Heart left ventricle (tissue), 16 donors: ENCODE data around the gene THSD4. TPM values are rescaled to one million over a fixed set of nuclear protein-coding genes. Genes with fewer than 3 reads are reported as not detected.

Experiments used
- ATAC-seq, 4 donors: fragments of 200-7000 bp; cut with Tn5 transposase; one replicate each; pipeline ENCODE4 v1.9.1; 2020 to 2022; ENCODE audit warnings: moderate library complexity in 4 of 4, mild to moderate bottlenecking in 3 of 4, moderate number of reproducible peaks in 1 of 4
- DNase-seq, 5 donors: peaks; one replicate each; pipeline ENCODE4 v3.0.0-alpha.2; 2020
- H3K27ac ChIP-seq, 12 donors: fragments of 200-600 bp; sonication (generic) in 4 of 12; one replicate each; pipeline versions ENCODE4 v1.5.0 to v1.8.0; 2016 to 2022; ENCODE audit warnings: mild to moderate bottlenecking in 2 of 12
- H3K27me3 ChIP-seq, 9 donors: fragments of 200-600 bp; sonication (generic) in 2 of 9; one replicate each; pipeline versions ENCODE4 v1.5.1 to v1.8.0; 2016 to 2022; ENCODE audit warnings: mild to moderate bottlenecking in 3 of 9
- H3K36me3 ChIP-seq, 9 donors: fragments of 200-600 bp; sonication (generic) in 2 of 9; one replicate each; pipeline versions ENCODE4 v1.5.0 to v1.8.0; 2018 to 2022; ENCODE audit warnings: mild to moderate bottlenecking in 2 of 9
- H3K4me1 ChIP-seq, 12 donors: fragments of 200-600 bp; sonication (generic) in 4 of 12; one replicate each; pipeline versions ENCODE4 v1.5.0 to v1.8.0; 2016 to 2022; ENCODE audit warnings: mild to moderate bottlenecking in 3 of 12
- H3K4me3 ChIP-seq, 12 donors: fragments of 200-600 bp; sonication (generic) in 4 of 12; one replicate each; pipeline versions ENCODE4 v1.5.0 to v1.8.0; 2017 to 2022; ENCODE audit warnings: mild to moderate bottlenecking in 9 of 12, moderate library complexity in 4 of 12
- H3K9me3 ChIP-seq, 12 donors: fragments of 200-600 bp; sonication (generic) in 4 of 12; one replicate each; pipeline versions ENCODE4 v1.5.0 to v1.8.0; 2016 to 2022; ENCODE audit warnings: mild to moderate bottlenecking in 1 of 12
- POLR2A ChIP-seq, 2 donors: fragments of 450-650 bp; IDR thresholded peaks; one replicate each; pipeline ENCODE4 v1.6.1; 2017; ENCODE audit warnings: antibody characterized with exemption in 2 of 2, mild to moderate bottlenecking in 2 of 2, moderate library complexity in 2 of 2
- WGBS, 4 donors: extraction: QIAGEN DNeasy Blood & Tissue Kit in 2 of 4; methylation state at CpG; one replicate each; pipeline versions ENCODE4 v1.1.5 to v1.1.7; 2013 to 2018; 5-methylcytosine and 5-hydroxymethylcytosine counted together
- intact Hi-C, 10 donors: fragments of 100-400 bp; cut with DNase I; formaldehyde crosslinking; loops; one replicate each; pipeline versions ENCODE4 v1.11.1 to v1.14.2; 2022
- polyA plus RNA-seq, 2 donors: library from polyadenylated mRNA; stranded (reverse); fragments of 200-250 nt; gene quantifications; one replicate each; pipeline ENCODE4 v1.2.3, GENCODE V29; 2013
- total RNA-seq, 9 donors: library from RNA; depleted of rRNA in 2 of 9; stranded (reverse); fragments of >200 nt in 2 of 9; fragmentation: NEBNext Ultra II Directional in 3 of 9; extraction: Animal tissue kit (Norgen Biotek cat#: 25700) in 3 of 9; gene quantifications; one replicate each; pipeline versions ENCODE4 v1.1.0 to v1.2.4, GENCODE V29; 2016 to 2023
- TF ChIP-seq, protein P1 (sequence below), 12 donors: fragments of 200-600 bp; sonication (generic) in 4 of 12; IDR thresholded peaks; one replicate each; pipeline versions ENCODE4 v1.5.0 to v1.8.0; 2018 to 2022; ENCODE audit warnings: antibody characterized with exemption in 12 of 12, mild to moderate bottlenecking in 5 of 12
- donor health status: ischemic (EF 13 %, LVEDD 7.1; RV severe dilation, severe dysfunction).
- donor health status: healthy with polysubstance abuse.
- donor health status: DM: no; HTN: yes; CAD: no.
- donor health status: DM: no; HTN: no; CAD: no.
- donor health status: ischemic (EF 25% LVEDD 6.9; RV normal size, moderate dysfunction).
- donor health status: ischemic (EF 25% LVEDD 5.7; RV mildly dilated, moderate dysfunction).
- donor health status: healthy.
- donor health status: DM: yes; HTN: yes; CAD: no.
- donor health status: ischemic (EF 35%, LVEDD 5.7; RV mildly dilated, moderate dysfunction).
- donor health status: nonischemic (EF 11% LVEDD 7.7; RV severe dilation, severe dysfunction).
- donor health status: DM: yes; HTN: yes; CAD: no.
- donor health status: PGD.
- donor health status: ischemic (EF 29% LVEDD 5.4; RV normal size, mild dysfunction).
- donor health status: nonischemic (EF 23%, LVEDD 6.1; RV moderate dilation, normal function).

Gene THSD4
- total and polyA plus RNA-seq, 11 donors, result 32.6 to 206 (median 93.2) TPM

DNA sequence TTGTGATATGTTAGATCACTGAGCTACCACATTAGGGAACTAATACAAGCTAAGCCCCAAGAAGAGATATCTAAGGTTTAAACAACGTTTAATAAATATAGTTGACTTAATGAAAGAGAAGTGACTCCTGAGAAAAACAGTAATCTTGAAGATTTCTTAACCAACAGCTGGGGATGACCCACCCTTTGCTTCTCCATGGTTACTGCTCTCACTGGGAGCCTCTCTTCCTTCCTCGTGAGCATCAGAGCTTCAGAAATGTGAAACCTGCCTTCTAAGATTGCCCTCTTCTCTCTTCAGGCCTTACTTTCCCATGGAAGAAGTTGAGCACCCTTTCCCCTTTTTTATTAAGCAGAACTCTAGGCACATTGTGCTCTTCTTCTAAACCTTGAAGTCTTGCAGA is 562.9 kb downstream of the THSD4 start:
- Histone ChIP-seq H3K4me1 (peaks cover 6 to 69% (median 39%) of the 10 kb centered on the region in 12 donors), H3K9me3 (no peaks in the 10 kb centered on the region), H3K27me3 (no peaks in the 10 kb centered on the region), H3K4me3 (no peak overlapping the region), H3K27ac (peak overlapping the region in 11 of 12 donors; percentile 50 to 89 (median 75)), H3K36me3 (no peaks in the 10 kb centered on the region)
- no peak for ATAC-seq
- intact Hi-C loops, result no loop called here
- WGBS, 4 donors, result 31 to 44% (median 36%) methylated on average over 2 of the region's 2 CpGs
- DNase-seq, result no peak
- TF ChIP-seq POLR2A (IDR thresholded peaks at IDR 0.05), result no peak
- TF ChIP-seq, protein P1, sequence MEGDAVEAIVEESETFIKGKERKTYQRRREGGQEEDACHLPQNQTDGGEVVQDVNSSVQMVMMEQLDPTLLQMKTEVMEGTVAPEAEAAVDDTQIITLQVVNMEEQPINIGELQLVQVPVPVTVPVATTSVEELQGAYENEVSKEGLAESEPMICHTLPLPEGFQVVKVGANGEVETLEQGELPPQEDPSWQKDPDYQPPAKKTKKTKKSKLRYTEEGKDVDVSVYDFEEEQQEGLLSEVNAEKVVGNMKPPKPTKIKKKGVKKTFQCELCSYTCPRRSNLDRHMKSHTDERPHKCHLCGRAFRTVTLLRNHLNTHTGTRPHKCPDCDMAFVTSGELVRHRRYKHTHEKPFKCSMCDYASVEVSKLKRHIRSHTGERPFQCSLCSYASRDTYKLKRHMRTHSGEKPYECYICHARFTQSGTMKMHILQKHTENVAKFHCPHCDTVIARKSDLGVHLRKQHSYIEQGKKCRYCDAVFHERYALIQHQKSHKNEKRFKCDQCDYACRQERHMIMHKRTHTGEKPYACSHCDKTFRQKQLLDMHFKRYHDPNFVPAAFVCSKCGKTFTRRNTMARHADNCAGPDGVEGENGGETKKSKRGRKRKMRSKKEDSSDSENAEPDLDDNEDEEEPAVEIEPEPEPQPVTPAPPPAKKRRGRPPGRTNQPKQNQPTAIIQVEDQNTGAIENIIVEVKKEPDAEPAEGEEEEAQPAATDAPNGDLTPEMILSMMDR (IDR thresholded peaks at IDR 0.05), result no peak

DNA sequence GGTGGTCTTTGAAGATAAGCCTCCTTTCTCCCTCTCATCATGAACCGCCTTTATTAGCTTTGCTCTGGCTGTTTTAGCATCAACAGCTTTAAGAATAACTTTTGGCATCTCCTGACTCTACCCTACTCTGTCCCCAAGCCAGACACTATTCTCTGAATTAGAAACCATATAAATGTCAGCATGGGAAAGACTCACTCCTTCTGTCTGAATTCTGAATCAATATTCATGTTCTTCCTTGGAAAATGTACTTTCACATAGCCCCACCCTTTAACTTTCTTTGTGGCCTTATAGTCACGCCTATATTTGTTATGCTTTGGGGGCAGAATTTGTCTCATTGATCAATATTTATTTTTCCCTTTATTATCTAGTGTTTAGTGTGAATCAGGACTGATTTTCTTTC is 563.3 kb downstream of the THSD4 start:
- Histone ChIP-seq H3K9me3 (no peaks in the 10 kb centered on the region), H3K27ac (peak overlapping the region in 11 of 12 donors; percentile 50 to 89 (median 73)), H3K27me3 (no peaks in the 10 kb centered on the region), H3K4me3 (no peak overlapping the region), H3K36me3 (no peaks in the 10 kb centered on the region), H3K4me1 (peaks cover 6 to 68% (median 40%) of the 10 kb centered on the region in 12 donors)
- intact Hi-C loops, result no loop called here
- TF ChIP-seq, protein P1 (IDR thresholded peaks at IDR 0.05), result no peak
- TF ChIP-seq POLR2A (IDR thresholded peaks at IDR 0.05), result no peak
- DNase-seq (no peak), ATAC-seq (no peak)
- 68 to 78% (median 72%) methylated on average over 2 of the region's 2 CpGs for WGBS, 4 donors

DNA sequence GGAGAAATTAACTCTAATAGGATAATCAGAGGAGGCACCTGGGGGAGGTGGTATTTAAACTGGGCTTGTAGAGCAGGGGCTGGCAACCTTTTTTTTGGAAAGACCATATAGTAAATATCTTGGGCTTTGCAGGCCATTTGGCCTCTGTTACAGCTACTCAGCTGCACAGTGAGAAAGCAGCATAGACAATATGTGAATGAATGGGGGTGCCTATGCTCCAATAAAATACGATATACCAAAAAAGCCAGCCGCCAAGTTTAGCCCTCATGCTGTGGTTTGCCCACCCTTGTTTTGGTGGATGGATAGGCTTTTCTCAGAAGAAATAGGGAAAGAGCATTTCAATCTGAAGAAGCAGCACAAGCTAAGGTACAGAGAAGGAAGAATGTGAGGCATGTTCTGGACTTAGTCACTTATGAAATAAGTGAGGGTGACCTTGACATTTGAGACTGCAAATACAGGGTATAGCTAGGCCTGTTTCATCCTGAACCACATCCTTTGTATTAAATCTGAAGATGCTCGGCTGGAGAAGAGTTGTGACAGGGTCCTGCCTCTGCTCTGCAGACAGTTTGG is 564.0 kb downstream of the THSD4 start:
- Histone ChIP-seq H3K36me3 (no peaks in the 10 kb centered on the region), H3K9me3 (no peaks in the 10 kb centered on the region), H3K4me1 (peaks cover 6 to 61% (median 38%) of the 10 kb centered on the region in 12 donors), H3K27ac (peak overlapping the region; percentile 11 to 78 (median 70)), H3K4me3 (no peak overlapping the region), H3K27me3 (no peaks in the 10 kb centered on the region)
- TF ChIP-seq POLR2A (IDR thresholded peaks at IDR 0.05), result no peak
- TF ChIP-seq, protein P1 (IDR thresholded peaks at IDR 0.05), result no peak
- whole genome bisulfite sequencing, 4 donors, result 80 to 84% (median 82%) methylated on average over 3 of the region's 3 CpGs
- DNase-seq, result no peak
- intact Hi-C loops, result no loop called here
- peak in 1 of 4 donors; percentile 6 for ATAC-seq

GRCh38 chr15:71679793-71680353 is 564.6 kb downstream of the THSD4 start:
- DNase-seq, result no peak
- intact Hi-C loops, result no loop called here
- Histone ChIP-seq H3K27ac (peak overlapping the region; percentile 8 to 78 (median 70)), H3K9me3 (no peaks in the 10 kb centered on the region), H3K4me1 (peaks cover 6 to 55% (median 37%) of the 10 kb centered on the region in 12 donors), H3K4me3 (no peak overlapping the region), H3K36me3 (no peaks in the 10 kb centered on the region), H3K27me3 (no peaks in the 10 kb centered on the region)
- TF ChIP-seq, protein P1 (IDR thresholded peaks at IDR 0.05), result no peak
- no peak for TF ChIP-seq POLR2A (IDR thresholded peaks at IDR 0.05)
- WGBS, 4 donors, result 38 to 59% (median 50%) methylated on average over 5 of the region's 5 CpGs
- peak in 2 of 4 donors; percentile 12 to 31 for ATAC-seq
